Neural cell (in vitro differentiated cells): ENCODE data around the gene RALGPS1.

Experiments
- CTCF ChIP-seq: fragments of 450-650 bp; IDR thresholded peaks from 2 replicates; pipeline ENCODE4 v1.5.1; 2014; ENCODE audit warnings: antibody characterized with exemption, mild to moderate bottlenecking, moderate library complexity; ENCODE audit not compliant: poor library complexity, severe bottlenecking
- EP300 ChIP-seq: fragments of 450-650 bp; conservative IDR thresholded peaks from 2 replicates; pipeline ENCODE4 v1.6.1; 2014; ENCODE audit warnings: antibody characterized with exemption, mild to moderate bottlenecking, moderate library complexity; ENCODE audit not compliant: poor library complexity, severe bottlenecking
- EZH2 ChIP-seq: fragments of 200-600, 300-800 bp; shearing (Covaris generic), sonication (generic); IDR thresholded peaks from 2 replicates; pipeline ENCODE4 v1.6.1; 2014; ENCODE audit warnings: antibody characterized with exemption, low read length, borderline replicate concordance, mild to moderate bottlenecking; ENCODE audit not compliant: insufficient read depth, poor library complexity, severe bottlenecking
- MXI1 ChIP-seq: fragments of 450-650 bp; conservative IDR thresholded peaks from 2 replicates; pipeline ENCODE4 v1.6.1; 2014; ENCODE audit warnings: antibody characterized with exemption, mild to moderate bottlenecking; ENCODE audit not compliant: poor library complexity, severe bottlenecking
- POLR2AphosphoS5 ChIP-seq: IDR thresholded peaks from 2 replicates; pipeline ENCODE4 v1.6.1; 2012
- SMC3 ChIP-seq: fragments of 450-650 bp; conservative IDR thresholded peaks from 2 replicates; pipeline ENCODE4 v1.6.1; 2014; ENCODE audit warnings: antibody characterized with exemption, mild to moderate bottlenecking, moderate library complexity; ENCODE audit not compliant: poor library complexity
- TAF1 ChIP-seq: IDR thresholded peaks from 2 replicates; pipeline ENCODE4 v1.6.1; 2012; ENCODE audit warnings: low read depth

DNA sequence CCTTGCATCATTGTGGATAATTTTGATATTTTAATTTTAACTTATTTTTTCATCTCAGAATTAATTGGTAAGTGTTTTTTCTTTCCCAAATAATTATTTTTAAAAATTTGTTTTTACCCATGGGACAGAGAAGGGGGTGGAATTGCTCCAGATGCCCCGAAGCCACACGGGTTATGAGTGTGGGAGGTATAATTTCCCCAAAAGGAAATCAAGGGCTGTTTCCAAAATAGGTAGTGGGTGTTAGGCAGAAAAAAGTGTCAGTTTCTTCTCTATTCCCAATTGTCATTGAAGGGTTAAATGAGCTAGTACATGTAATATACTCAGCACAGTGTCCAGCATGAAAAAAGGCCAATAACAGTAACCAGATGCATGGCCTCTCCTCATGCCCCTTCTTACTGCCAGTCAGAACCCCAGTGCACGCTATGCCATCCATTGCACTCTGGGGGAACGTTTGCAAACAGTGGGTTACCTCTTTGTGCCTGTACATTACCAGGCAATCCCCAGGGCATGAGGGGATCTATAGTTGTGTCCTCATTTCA, 244.3 kb downstream of the RALGPS1 start:
- TF ChIP-seq CTCF, result no peak
- TF ChIP-seq EP300, result no peak
- no peak for TF ChIP-seq SMC3
- no peak for TF ChIP-seq EZH2
- no peak for TF ChIP-seq TAF1
- no peak for TF ChIP-seq POLR2AphosphoS5
- no peak for TF ChIP-seq MXI1
